Panc1 (cell line): ENCODE data around the gene ZBTB43. TPM values are rescaled to one million over a fixed set of nuclear protein-coding genes. Genes with fewer than 3 reads are reported as not detected.

ENCODE experiments used
- ATAC-seq: fragments of 200-7000 bp; cut with Tn5 transposase; 2 replicates; pipeline ENCODE4 v1.9.1; 2020; ENCODE audit warnings: mild to moderate bottlenecking, moderate library complexity
- BruUV-seq: library from RNA; stranded (reverse); fragments of 400-500 nt; replicated peaks from 2 replicates; lab custom pipeline; 2021; lab: Mats Ljungman, UMichigan
- CTCF ChIA-PET: fragments of 300-600 bp; sonication (Branson Sonifier 250); formaldehyde crosslinking; loops from one replicate; lab custom pipeline; 2022; ENCODE audit warnings: antibody characterized with exemption; lab: Charles Lee
- POLR2A ChIA-PET: fragments of 300-600 bp; sonication (Branson Sonifier 250); formaldehyde crosslinking; loops from one replicate; lab custom pipeline; 2022; ENCODE audit warnings: antibody characterized with exemption; lab: Charles Lee
- DNase-seq: peaks from one replicate; pipeline ENCODE4 v3.0.0-alpha.2; 2010; ENCODE audit warnings: low read depth, low spot score
- H3K27ac ChIP-seq: 2 replicates; pipeline ENCODE4 v1.5.1; 2011; ENCODE audit warnings: mild to moderate bottlenecking, low read length, inconsistent platforms
- H3K27me3 ChIP-seq: fragments of 200-500 bp; sonication (Bioruptor generic); 2 replicates; pipeline ENCODE4 v1.6.0; 2014; ENCODE audit warnings: low read length, inconsistent platforms; ENCODE audit not compliant: control insufficient read depth, insufficient read depth
- H3K36me3 ChIP-seq: fragments of 200-500 bp; sonication (Bioruptor generic); 2 replicates; pipeline ENCODE4 v1.5.1; 2014; ENCODE audit warnings: inconsistent platforms, mild to moderate bottlenecking, low read length, moderate library complexity; ENCODE audit not compliant: control insufficient read depth, insufficient read depth
- H3K4me1 ChIP-seq: 2 replicates; pipeline ENCODE4 v1.5.1; 2011; ENCODE audit warnings: inconsistent platforms, mild to moderate bottlenecking, low read length, moderate library complexity; ENCODE audit not compliant: control insufficient read depth, insufficient read depth
- H3K4me3 ChIP-seq, 2 experiments: 2 replicates each; pipeline ENCODE4 v1.5.1; 2011 to 2012; ENCODE audit warnings: low read depth in 2 of 2, low read length in 2 of 2, mild to moderate bottlenecking in 2 of 2, inconsistent platforms in 1 of 2, moderate library complexity in 1 of 2
- H3K9me3 ChIP-seq: fragments of 200-500 bp; sonication (Bioruptor generic); 2 replicates; pipeline ENCODE4 v1.5.1; 2014; ENCODE audit warnings: low read depth, mild to moderate bottlenecking, inconsistent platforms, low read length, moderate library complexity; ENCODE audit not compliant: control insufficient read depth, insufficient read depth
- POLR2AphosphoS5 ChIP-seq: IDR thresholded peaks from 2 replicates; pipeline ENCODE4 v1.6.1; 2012; ENCODE audit warnings: mild to moderate bottlenecking, low read depth, low read length, moderate library complexity
- SIN3A ChIP-seq: IDR thresholded peaks from 2 replicates; pipeline ENCODE4 v1.6.1; 2012; ENCODE audit warnings: low read depth, mild to moderate bottlenecking, low read length, moderate library complexity, borderline replicate concordance; ENCODE audit not compliant: insufficient read depth
- TCF7L2 ChIP-seq: IDR thresholded peaks from 2 replicates; pipeline ENCODE4 v1.6.1; 2011; ENCODE audit warnings: mild to moderate bottlenecking, low read depth, low read length, inconsistent platforms
- in situ Hi-C: cut with HindIII; loops from 2 replicates; pipeline ENCODE4 v1.10.0; 2016; ENCODE audit warnings: low sequenced_read_pairs, low pct_unique_long_range_greater_than_20kb
- intact Hi-C: fragments of 100-400 bp; cut with micrococcal nuclease; formaldehyde crosslinking; loops from one replicate; pipeline ENCODE4 v1.10.0; 2022; ENCODE audit not compliant: unreplicated experiment
- total RNA-seq: library from RNA; stranded (reverse); gene quantifications from one replicate; pipeline ENCODE4 v1.2.1, GENCODE V29; 2021; ENCODE audit not compliant: unreplicated experiment
- TF ChIP-seq, protein P1 (sequence below): fragments of 450-650 bp; IDR thresholded peaks from 2 replicates; pipeline ENCODE4 v1.5.1; 2017; ENCODE audit warnings: mild to moderate bottlenecking
- TF ChIP-seq, protein P2 (sequence below), 2 experiments: IDR thresholded peaks; 2 replicates each; pipeline ENCODE4 v1.6.1; 2011 to 2012; ENCODE audit warnings: low read depth in 2 of 2, control low read depth in 1 of 2, low read length in 1 of 2, mild to moderate bottlenecking in 1 of 2, moderate library complexity in 1 of 2; ENCODE audit not compliant: insufficient read depth in 1 of 2

The ZBTB43 gene
- total RNA-seq, 1 experiment from 2014 or later = 9.7 TPM

DNA sequence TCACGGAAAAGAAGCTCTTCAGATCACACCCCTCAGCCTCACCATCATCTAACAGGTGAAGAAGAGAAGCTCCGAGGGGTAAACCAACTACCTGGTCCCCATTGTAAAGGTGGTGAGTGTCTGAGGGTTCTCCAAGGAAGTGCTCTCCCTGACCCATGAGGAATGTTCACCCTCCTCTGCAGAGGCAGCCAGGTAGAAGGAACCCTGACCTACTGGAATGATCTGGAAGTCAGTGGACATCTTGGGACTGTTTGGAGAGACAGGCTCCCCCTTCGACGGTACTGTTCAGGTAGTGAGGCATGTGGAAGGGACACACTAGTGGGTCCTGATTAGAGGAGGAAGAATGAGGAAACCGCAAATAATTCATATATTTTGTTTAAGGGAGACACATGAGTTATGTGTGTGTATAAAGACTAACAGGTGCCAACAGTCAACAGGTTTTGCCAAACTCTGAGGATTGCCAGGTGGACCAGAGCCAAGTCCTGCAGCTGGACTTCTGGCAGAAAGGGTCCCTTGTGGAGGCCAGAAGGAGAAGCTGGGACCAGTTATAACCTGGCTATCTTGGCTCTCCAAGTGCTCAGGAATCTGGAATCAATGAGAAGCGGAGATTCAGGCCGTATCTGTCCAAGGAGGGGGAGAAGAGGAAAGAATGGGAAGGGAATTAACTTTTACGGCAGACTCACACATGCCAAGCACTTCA, 52.6 kb downstream of the ZBTB43 start:
- Histone ChIP-seq H3K27me3 (no peaks in the 10 kb centered on the region), H3K9me3 (no peaks in the 10 kb centered on the region), H3K4me3 (no peak overlapping the region), H3K4me1 (peaks cover 8% of the 10 kb centered on the region), H3K36me3 (no peaks in the 10 kb centered on the region), H3K27ac (no peak overlapping the region)
- no peak for TF ChIP-seq POLR2AphosphoS5
- TF ChIP-seq, protein P1, sequence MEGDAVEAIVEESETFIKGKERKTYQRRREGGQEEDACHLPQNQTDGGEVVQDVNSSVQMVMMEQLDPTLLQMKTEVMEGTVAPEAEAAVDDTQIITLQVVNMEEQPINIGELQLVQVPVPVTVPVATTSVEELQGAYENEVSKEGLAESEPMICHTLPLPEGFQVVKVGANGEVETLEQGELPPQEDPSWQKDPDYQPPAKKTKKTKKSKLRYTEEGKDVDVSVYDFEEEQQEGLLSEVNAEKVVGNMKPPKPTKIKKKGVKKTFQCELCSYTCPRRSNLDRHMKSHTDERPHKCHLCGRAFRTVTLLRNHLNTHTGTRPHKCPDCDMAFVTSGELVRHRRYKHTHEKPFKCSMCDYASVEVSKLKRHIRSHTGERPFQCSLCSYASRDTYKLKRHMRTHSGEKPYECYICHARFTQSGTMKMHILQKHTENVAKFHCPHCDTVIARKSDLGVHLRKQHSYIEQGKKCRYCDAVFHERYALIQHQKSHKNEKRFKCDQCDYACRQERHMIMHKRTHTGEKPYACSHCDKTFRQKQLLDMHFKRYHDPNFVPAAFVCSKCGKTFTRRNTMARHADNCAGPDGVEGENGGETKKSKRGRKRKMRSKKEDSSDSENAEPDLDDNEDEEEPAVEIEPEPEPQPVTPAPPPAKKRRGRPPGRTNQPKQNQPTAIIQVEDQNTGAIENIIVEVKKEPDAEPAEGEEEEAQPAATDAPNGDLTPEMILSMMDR = no peak
- TF ChIP-seq TCF7L2 = no peak
- no peak for TF ChIP-seq SIN3A
- TF ChIP-seq, protein P2, sequence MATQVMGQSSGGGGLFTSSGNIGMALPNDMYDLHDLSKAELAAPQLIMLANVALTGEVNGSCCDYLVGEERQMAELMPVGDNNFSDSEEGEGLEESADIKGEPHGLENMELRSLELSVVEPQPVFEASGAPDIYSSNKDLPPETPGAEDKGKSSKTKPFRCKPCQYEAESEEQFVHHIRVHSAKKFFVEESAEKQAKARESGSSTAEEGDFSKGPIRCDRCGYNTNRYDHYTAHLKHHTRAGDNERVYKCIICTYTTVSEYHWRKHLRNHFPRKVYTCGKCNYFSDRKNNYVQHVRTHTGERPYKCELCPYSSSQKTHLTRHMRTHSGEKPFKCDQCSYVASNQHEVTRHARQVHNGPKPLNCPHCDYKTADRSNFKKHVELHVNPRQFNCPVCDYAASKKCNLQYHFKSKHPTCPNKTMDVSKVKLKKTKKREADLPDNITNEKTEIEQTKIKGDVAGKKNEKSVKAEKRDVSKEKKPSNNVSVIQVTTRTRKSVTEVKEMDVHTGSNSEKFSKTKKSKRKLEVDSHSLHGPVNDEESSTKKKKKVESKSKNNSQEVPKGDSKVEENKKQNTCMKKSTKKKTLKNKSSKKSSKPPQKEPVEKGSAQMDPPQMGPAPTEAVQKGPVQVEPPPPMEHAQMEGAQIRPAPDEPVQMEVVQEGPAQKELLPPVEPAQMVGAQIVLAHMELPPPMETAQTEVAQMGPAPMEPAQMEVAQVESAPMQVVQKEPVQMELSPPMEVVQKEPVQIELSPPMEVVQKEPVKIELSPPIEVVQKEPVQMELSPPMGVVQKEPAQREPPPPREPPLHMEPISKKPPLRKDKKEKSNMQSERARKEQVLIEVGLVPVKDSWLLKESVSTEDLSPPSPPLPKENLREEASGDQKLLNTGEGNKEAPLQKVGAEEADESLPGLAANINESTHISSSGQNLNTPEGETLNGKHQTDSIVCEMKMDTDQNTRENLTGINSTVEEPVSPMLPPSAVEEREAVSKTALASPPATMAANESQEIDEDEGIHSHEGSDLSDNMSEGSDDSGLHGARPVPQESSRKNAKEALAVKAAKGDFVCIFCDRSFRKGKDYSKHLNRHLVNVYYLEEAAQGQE (IDR thresholded peaks at IDR 0.05; ENCODE audit: insufficient read depth in 1 of 2, low read depth in 2 of 2, low read length in 1 of 2) = no peak
- no TSS peak for BruUV-seq
- ChIA-PET CTCF (no interaction called here), POLR2A (no interaction called here)
- in situ Hi-C loops (no loop called here), intact Hi-C loops (no loop called here)
- DNase-seq = no peak
- no peak for ATAC-seq

DNA sequence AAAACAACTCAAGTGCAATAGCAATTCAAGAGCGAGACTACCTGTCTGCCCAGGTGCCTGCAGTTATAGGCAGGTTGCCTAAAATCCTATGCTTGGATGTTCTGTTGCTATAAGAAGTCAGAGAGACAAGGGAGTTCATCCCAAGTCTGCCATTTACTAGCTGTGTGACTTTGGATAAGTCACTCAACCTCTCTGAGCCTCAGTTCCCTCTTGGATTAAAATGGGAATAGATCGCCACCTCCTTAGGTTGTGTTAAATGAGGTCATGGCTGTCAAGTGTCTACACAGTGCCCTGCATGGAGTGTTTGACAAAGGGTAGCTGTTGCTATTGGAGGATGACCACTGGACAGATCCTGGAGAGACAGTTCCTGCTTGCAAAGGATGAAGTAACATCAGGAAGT, 54.3 kb downstream of the ZBTB43 start:
- H3K4me1 ChIP-seq = peaks cover 17% of the 10 kb centered on the region
- H3K4me3 ChIP-seq = no peak overlapping the region
- in situ Hi-C loops = no loop called here
- no peak overlapping the region for H3K27ac ChIP-seq
- DNase-seq (no peak), ATAC-seq (no peak)
- BruUV-seq = no TSS peak
- ChIA-PET POLR2A (no interaction called here), CTCF (interaction anchor here (0.5 to 0.8 kb wide), 2 partner anchors 169 to 1705 kb away, joined by 7 to 8 read pairs; no protein-coding TSS in a partner anchor)
- intact Hi-C loops = no loop called here
- peaks cover 4% of the 10 kb centered on the region; the same call in 1 of the 2 replicates for H3K36me3 ChIP-seq
- no peak for TF ChIP-seq TCF7L2
- TF ChIP-seq POLR2AphosphoS5 = no peak
- no peaks in the 10 kb centered on the region for H3K27me3 ChIP-seq
- H3K9me3 ChIP-seq = no peaks in the 10 kb centered on the region
